GM21825 (cell line): ENCODE results near the gene CAB39L.

Experiments
- ATAC-seq: cut with Tn5 transposase; IDR thresholded peaks from one replicate; pipeline ENCODE4 v1.9.1; 2021; ENCODE audit warnings: mild to moderate bottlenecking, moderate library complexity; ENCODE audit not compliant: unreplicated experiment

Gene CAB39L

GRCh38 chr13:49443357-49443703 lies 534 bp downstream of the CAB39L start:
- ATAC-seq: no peak

- no peak for ATAC-seq
Observed at GRCh38 chr13:49441846-49442245, 2.0 kb downstream of the CAB39L start.

- ATAC-seq: no peak
Observed at GRCh38 chr13:49441312-49441711, 2.6 kb downstream of the CAB39L start.

GRCh38 chr13:49439609-49440008 lies 4.3 kb downstream of the CAB39L start:
- no peak for ATAC-seq

- ATAC-seq: no peak
Observed at GRCh38 chr13:49437705-49438104, 6.2 kb downstream of the CAB39L start.

GRCh38 chr13:49436890-49437289 lies 7.0 kb downstream of the CAB39L start:
- ATAC-seq: no peak

GRCh38 chr13:49435992-49436391 lies 7.9 kb downstream of the CAB39L start:
- no peak for ATAC-seq

- no peak for ATAC-seq
Observed at GRCh38 chr13:49429121-49429520, 14.7 kb downstream of the CAB39L start.

GRCh38 chr13:49428041-49428763 lies 15.7 kb downstream of the CAB39L start:
- ATAC-seq: no peak

GRCh38 chr13:49424011-49424560 lies 19.8 kb downstream of the CAB39L start:
- ATAC-seq: no peak

- ATAC-seq: peak; percentile 77
Observed at GRCh38 chr13:49421391-49421790, 22.5 kb downstream of the CAB39L start.

- no peak for ATAC-seq
Observed at GRCh38 chr13:49419276-49419675, 24.6 kb downstream of the CAB39L start.

GRCh38 chr13:49418206-49418605 lies 25.7 kb downstream of the CAB39L start:
- no peak for ATAC-seq

- ATAC-seq: no peak
Observed at GRCh38 chr13:49417161-49417560, 26.7 kb downstream of the CAB39L start.

- ATAC-seq: no peak
Observed at GRCh38 chr13:49412749-49413148, 31.1 kb downstream of the CAB39L start.

GRCh38 chr13:49411353-49411752 lies 32.5 kb downstream of the CAB39L start:
- no peak for ATAC-seq

GRCh38 chr13:49410477-49410876 lies 33.4 kb downstream of the CAB39L start:
- no peak for ATAC-seq

- no peak for ATAC-seq
Observed at GRCh38 chr13:49410006-49410405, 33.9 kb downstream of the CAB39L start.

- no peak for ATAC-seq
Observed at GRCh38 chr13:49409008-49409407, 34.9 kb downstream of the CAB39L start.

- ATAC-seq: no peak
Observed at GRCh38 chr13:49407936-49408335, 35.9 kb downstream of the CAB39L start.

- no peak for ATAC-seq
Observed at GRCh38 chr13:49407068-49407467, 36.8 kb downstream of the CAB39L start.

- ATAC-seq: no peak
Observed at GRCh38 chr13:49404703-49405020, 39.2 kb downstream of the CAB39L start.
